WTC11 (cell line): ENCODE data around the gene MYOD1.

ENCODE experiments used
- CBFB ChIP-seq: sonication (generic); formaldehyde crosslinking; IDR thresholded peaks from 2 replicates; pipeline ENCODE4 v1.8.1; 2022; ENCODE audit warnings: mild to moderate bottlenecking, low read depth, missing genetic modification reagents
- FOXP1 ChIP-seq: sonication (generic); formaldehyde crosslinking; IDR thresholded peaks from 2 replicates; pipeline ENCODE4 v1.8.0; 2022; ENCODE audit warnings: missing genetic modification reagents, mild to moderate bottlenecking, moderate library complexity, borderline replicate concordance
- JUN ChIP-seq: sonication (generic); formaldehyde crosslinking; IDR thresholded peaks from 2 replicates; pipeline ENCODE4 v1.8.0; 2023; ENCODE audit warnings: mild to moderate bottlenecking, missing genetic modification reagents
- NR1H2 ChIP-seq: sonication (generic); formaldehyde crosslinking; IDR thresholded peaks from 2 replicates; pipeline ENCODE4 v1.9.0; 2021; ENCODE audit warnings: mild to moderate bottlenecking, moderate library complexity, missing genetic modification reagents
- ZNF416 ChIP-seq: fragments of 250-450 bp; sonication (Bioruptor Pico); IDR thresholded peaks from 2 replicates; pipeline ENCODE4 v1.9.0; 2021; ENCODE audit warnings: mild to moderate bottlenecking, inconsistent platforms
- TF ChIP-seq, protein P1 (sequence below): sonication (generic); formaldehyde crosslinking; IDR thresholded peaks from 2 replicates; pipeline ENCODE4 v1.8.0; 2022; ENCODE audit warnings: mild to moderate bottlenecking, missing genetic modification reagents
- TF ChIP-seq, protein P2 (sequence below): fragments of 200-600 bp; IDR thresholded peaks from 2 replicates; pipeline ENCODE4 v1.8.0; 2022; ENCODE audit warnings: antibody characterized with exemption
- TF ChIP-seq, protein P3 (sequence below): sonication (generic); formaldehyde crosslinking; IDR thresholded peaks from 2 replicates; pipeline ENCODE4 v1.8.0; 2022; ENCODE audit warnings: mild to moderate bottlenecking, missing genetic modification reagents

DNA sequence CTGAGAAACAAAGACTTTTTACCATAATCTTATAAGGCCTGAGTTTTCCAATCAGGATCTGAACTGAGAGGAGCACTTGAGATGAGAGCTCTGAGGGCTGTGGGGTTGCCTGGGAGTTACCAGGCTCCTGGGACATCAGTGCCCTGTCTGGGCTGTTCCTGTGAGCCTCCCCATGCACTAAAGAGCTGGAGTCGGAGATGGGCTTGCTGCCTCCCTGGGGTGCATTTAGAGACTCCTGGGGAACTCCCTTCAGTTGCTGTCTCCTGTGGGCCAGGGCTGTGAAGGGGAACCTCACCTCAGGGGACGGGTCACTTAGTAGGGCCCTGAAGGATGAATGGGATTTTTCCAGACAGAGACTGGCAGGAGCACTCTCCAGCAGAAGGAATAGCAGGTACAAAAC lies 48.5 kb downstream of the MYOD1 start:
- TF ChIP-seq, protein P1, sequence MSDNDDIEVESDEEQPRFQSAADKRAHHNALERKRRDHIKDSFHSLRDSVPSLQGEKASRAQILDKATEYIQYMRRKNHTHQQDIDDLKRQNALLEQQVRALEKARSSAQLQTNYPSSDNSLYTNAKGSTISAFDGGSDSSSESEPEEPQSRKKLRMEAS (CRISPR knock-in tag): no peak
- TF ChIP-seq, protein P2, sequence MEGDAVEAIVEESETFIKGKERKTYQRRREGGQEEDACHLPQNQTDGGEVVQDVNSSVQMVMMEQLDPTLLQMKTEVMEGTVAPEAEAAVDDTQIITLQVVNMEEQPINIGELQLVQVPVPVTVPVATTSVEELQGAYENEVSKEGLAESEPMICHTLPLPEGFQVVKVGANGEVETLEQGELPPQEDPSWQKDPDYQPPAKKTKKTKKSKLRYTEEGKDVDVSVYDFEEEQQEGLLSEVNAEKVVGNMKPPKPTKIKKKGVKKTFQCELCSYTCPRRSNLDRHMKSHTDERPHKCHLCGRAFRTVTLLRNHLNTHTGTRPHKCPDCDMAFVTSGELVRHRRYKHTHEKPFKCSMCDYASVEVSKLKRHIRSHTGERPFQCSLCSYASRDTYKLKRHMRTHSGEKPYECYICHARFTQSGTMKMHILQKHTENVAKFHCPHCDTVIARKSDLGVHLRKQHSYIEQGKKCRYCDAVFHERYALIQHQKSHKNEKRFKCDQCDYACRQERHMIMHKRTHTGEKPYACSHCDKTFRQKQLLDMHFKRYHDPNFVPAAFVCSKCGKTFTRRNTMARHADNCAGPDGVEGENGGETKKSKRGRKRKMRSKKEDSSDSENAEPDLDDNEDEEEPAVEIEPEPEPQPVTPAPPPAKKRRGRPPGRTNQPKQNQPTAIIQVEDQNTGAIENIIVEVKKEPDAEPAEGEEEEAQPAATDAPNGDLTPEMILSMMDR: no peak
- no peak for TF ChIP-seq JUN (CRISPR knock-in tag)
- TF ChIP-seq, protein P3, sequence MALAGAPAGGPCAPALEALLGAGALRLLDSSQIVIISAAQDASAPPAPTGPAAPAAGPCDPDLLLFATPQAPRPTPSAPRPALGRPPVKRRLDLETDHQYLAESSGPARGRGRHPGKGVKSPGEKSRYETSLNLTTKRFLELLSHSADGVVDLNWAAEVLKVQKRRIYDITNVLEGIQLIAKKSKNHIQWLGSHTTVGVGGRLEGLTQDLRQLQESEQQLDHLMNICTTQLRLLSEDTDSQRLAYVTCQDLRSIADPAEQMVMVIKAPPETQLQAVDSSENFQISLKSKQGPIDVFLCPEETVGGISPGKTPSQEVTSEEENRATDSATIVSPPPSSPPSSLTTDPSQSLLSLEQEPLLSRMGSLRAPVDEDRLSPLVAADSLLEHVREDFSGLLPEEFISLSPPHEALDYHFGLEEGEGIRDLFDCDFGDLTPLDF (CRISPR knock-in tag): no peak
- no peak for TF ChIP-seq FOXP1 (CRISPR knock-in tag)
- TF ChIP-seq CBFB (CRISPR knock-in tag): no peak
- no peak for TF ChIP-seq ZNF416
- TF ChIP-seq NR1H2 (CRISPR knock-in tag): no peak
